IMR-90 (cell line): ENCODE measurements around the gene TM4SF4. TPM values are rescaled to one million over a fixed set of nuclear protein-coding genes. Genes with fewer than 3 reads are reported as not detected.

Source experiments
- ATAC-seq: fragments of 200-7000 bp; cut with Tn5 transposase; 2 replicates; pipeline ENCODE4 v1.9.1; 2020; ENCODE audit warnings: low read depth, mild to moderate bottlenecking, moderate library complexity
- BruUV-seq: library from RNA; stranded (reverse); fragments of 400-500 nt; replicated peaks from 2 replicates; lab custom pipeline; 2021; lab: Mats Ljungman, UMichigan
- CTCF ChIA-PET: fragments of 300-600 bp; formaldehyde crosslinking; extraction: SDS; loops from one replicate; lab custom pipeline; 2021; ENCODE audit warnings: antibody characterized with exemption; lab: Yijun Ruan, JAX
- POLR2A ChIA-PET: fragments of 300-600 bp; sonication (Branson Sonifier 250); formaldehyde crosslinking; loops from one replicate; lab custom pipeline; 2022; ENCODE audit warnings: antibody characterized with exemption; ENCODE audit not compliant: unreplicated experiment; lab: Charles Lee
- DNase-seq: peaks from one replicate; pipeline ENCODE4 v3.0.0; 2013
- H2AFZ ChIP-seq: replicated peaks from 2 replicates; pipeline ENCODE3; 2013; ENCODE audit warnings: low read length, mild to moderate bottlenecking; ENCODE audit not compliant: poor library complexity
- H2AK5ac ChIP-seq: 2 replicates; pipeline ENCODE4 v1.6.1; 2013; ENCODE audit warnings: low read depth, low read length, inconsistent platforms
- H2AK9ac ChIP-seq: replicated peaks from 2 replicates; pipeline ENCODE3; 2013; ENCODE audit warnings: mild to moderate bottlenecking, low read depth, low read length, moderate library complexity; ENCODE audit not compliant: poor library complexity
- H2BK120ac ChIP-seq: 2 replicates; pipeline ENCODE4 v1.6.1; 2013; ENCODE audit warnings: low read depth, low read length, inconsistent platforms
- H2BK15ac ChIP-seq: 3 replicates; pipeline ENCODE4 v1.6.1; 2013; ENCODE audit warnings: low read depth, low read length, inconsistent platforms
- H2BK20ac ChIP-seq: 2 replicates; pipeline ENCODE4 v1.6.1; 2013; ENCODE audit warnings: low read depth, mild to moderate bottlenecking, inconsistent platforms, low read length, moderate library complexity
- H2BK5ac ChIP-seq: 2 replicates; pipeline ENCODE4 v1.6.1; 2013; ENCODE audit warnings: mild to moderate bottlenecking, low read depth, low read length, inconsistent platforms; ENCODE audit not compliant: poor library complexity, severe bottlenecking
- H3K14ac ChIP-seq: replicated peaks from 2 replicates; pipeline ENCODE4 v1.6.1; 2013; ENCODE audit warnings: low read depth, low read length, inconsistent platforms
- H3K18ac ChIP-seq: 2 replicates; pipeline ENCODE4 v1.6.1; 2013; ENCODE audit warnings: low read depth, low read length, control low read depth
- H3K23ac ChIP-seq: 2 replicates; pipeline ENCODE4 v1.6.1; 2013; ENCODE audit warnings: low read depth, low read length, inconsistent platforms
- H3K27ac ChIP-seq: 2 replicates; pipeline ENCODE4 v1.5.1; 2013; ENCODE audit warnings: mild to moderate bottlenecking, control low read depth, low read length; ENCODE audit not compliant: insufficient read depth
- H3K27me3 ChIP-seq: 2 replicates; pipeline ENCODE4 v1.6.1; 2013; ENCODE audit warnings: low read length; ENCODE audit not compliant: control insufficient read depth, insufficient read depth
- H3K36me3 ChIP-seq: 2 replicates; pipeline ENCODE4 v1.6.1; 2013; ENCODE audit warnings: low read length, mixed read lengths; ENCODE audit not compliant: control insufficient read depth, insufficient read depth
- H3K4ac ChIP-seq: 2 replicates; pipeline ENCODE4 v1.6.1; 2013; ENCODE audit warnings: low read depth, low read length, inconsistent platforms
- H3K4me1 ChIP-seq: 2 replicates; pipeline ENCODE4 v1.6.1; 2013; ENCODE audit warnings: low read length, mixed read lengths; ENCODE audit not compliant: control insufficient read depth, insufficient read depth
- H3K4me2 ChIP-seq: 2 replicates; pipeline ENCODE4 v1.6.1; 2013; ENCODE audit warnings: low read depth, mild to moderate bottlenecking, control low read depth, low read length, moderate library complexity
- H3K4me3 ChIP-seq: 2 replicates; pipeline ENCODE4 v1.5.1; 2013; ENCODE audit warnings: low read depth, mild to moderate bottlenecking, control low read depth, low read length, moderate library complexity; ENCODE audit not compliant: insufficient read depth
- H3K56ac ChIP-seq: 2 replicates; pipeline ENCODE4 v1.6.1; 2013; ENCODE audit warnings: low read length, inconsistent platforms; ENCODE audit not compliant: insufficient read depth; ENCODE audit errors: extremely low read depth
- H3K79me1 ChIP-seq, 2 experiments: 2 replicates each; pipeline ENCODE4 v1.6.1; 2013; ENCODE audit warnings: low read length in 2 of 2, inconsistent platforms in 1 of 2, low read depth in 1 of 2
- H3K9ac ChIP-seq: 2 replicates; pipeline ENCODE4 v1.6.1; 2013; ENCODE audit warnings: low read depth, low read length, control low read depth
- H3K9me1 ChIP-seq: 2 replicates; pipeline ENCODE4 v1.6.1; 2013; ENCODE audit warnings: low read length, inconsistent platforms; ENCODE audit not compliant: insufficient read depth
- H3K9me3 ChIP-seq: 2 replicates; pipeline ENCODE4 v1.6.1; 2013; ENCODE audit warnings: low read length; ENCODE audit not compliant: control insufficient read depth, insufficient read depth
- H4K20me1 ChIP-seq: 2 replicates; pipeline ENCODE4 v1.6.1; 2013; ENCODE audit warnings: low read length, inconsistent platforms; ENCODE audit not compliant: insufficient read depth
- H4K5ac ChIP-seq: 2 replicates; pipeline ENCODE4 v1.6.1; 2013; ENCODE audit warnings: mild to moderate bottlenecking, low read depth, low read length, control low read depth
- H4K8ac ChIP-seq, 2 experiments: 2 replicates each; pipeline ENCODE4 v1.6.1; 2013; ENCODE audit warnings: low read depth in 2 of 2, low read length in 2 of 2, control low read depth in 1 of 2, inconsistent platforms in 1 of 2
- H4K91ac ChIP-seq: 2 replicates; pipeline ENCODE4 v1.6.1; 2013; ENCODE audit warnings: low read depth, low read length, inconsistent platforms; ENCODE audit not compliant: insufficient read depth
- BHLHE40 ChIP-seq: fragments of 150-350 bp; IDR thresholded peaks from 2 replicates; pipeline ENCODE4 v1.6.1; 2016; ENCODE audit warnings: mild to moderate bottlenecking, low read depth, low read length
- CEBPB ChIP-seq: IDR thresholded peaks from 2 replicates; pipeline ENCODE4 v1.6.1; 2012; ENCODE audit warnings: low read depth, low read length, improper control_type of control experiment
- ELK1 ChIP-seq: fragments of 150-350 bp; IDR thresholded peaks from 2 replicates; pipeline ENCODE4 v1.6.1; 2016; ENCODE audit warnings: low read depth, mild to moderate bottlenecking, low read length, moderate library complexity, borderline replicate concordance
- FOS ChIP-seq: fragments of 150-350 bp; IDR thresholded peaks from 2 replicates; pipeline ENCODE4 v1.6.1; 2016; ENCODE audit warnings: low read depth, low read length
- MAFK ChIP-seq: IDR thresholded peaks from 2 replicates; pipeline ENCODE4 v1.6.1; 2012; ENCODE audit warnings: low read depth, low read length, improper control_type of control experiment
- MAZ ChIP-seq: IDR thresholded peaks from 2 replicates; pipeline ENCODE4 v1.6.1; 2012; ENCODE audit warnings: low read depth, mild to moderate bottlenecking, low read length, improper control_type of control experiment, moderate library complexity, borderline replicate concordance
- NFE2L2 ChIP-seq: fragments of 150-350 bp; IDR thresholded peaks from 2 replicates; pipeline ENCODE4 v1.6.1; 2016; ENCODE audit warnings: low read depth, mild to moderate bottlenecking, low read length
- POLR2A ChIP-seq: IDR thresholded peaks from 2 replicates; pipeline ENCODE4 v1.6.1; 2012; ENCODE audit warnings: mild to moderate bottlenecking, low read depth, low read length
- RAD21 ChIP-seq: IDR thresholded peaks from 2 replicates; pipeline ENCODE4 v1.6.1; 2012; ENCODE audit warnings: low read length, improper control_type of control experiment
- RFX5 ChIP-seq: IDR thresholded peaks from 2 replicates; pipeline ENCODE4 v1.8.0; 2012; ENCODE audit warnings: low read depth, mild to moderate bottlenecking, low read length, moderate library complexity
- SMC3 ChIP-seq: fragments of 150-350 bp; IDR thresholded peaks from 2 replicates; pipeline ENCODE4 v1.6.1; 2016; ENCODE audit warnings: low read depth, mild to moderate bottlenecking, antibody characterized with exemption, low read length, moderate library complexity
- USF2 ChIP-seq: fragments of 150-350 bp; IDR thresholded peaks from 2 replicates; pipeline ENCODE4 v1.6.1; 2017; ENCODE audit warnings: mild to moderate bottlenecking, antibody characterized with exemption, low read length, low read depth
- WGBS, 2 experiments: methylation state at CpG; one replicate each; pipeline versions ENCODE4 v1.1.5 to v1.1.7; 2013; ENCODE audit warnings: missing lambda C conversion rate in 2 of 2; ENCODE audit not compliant: insufficient read length in 1 of 2; ENCODE audit errors: extremely low coverage in 2 of 2; 5-methylcytosine and 5-hydroxymethylcytosine counted together
- dilution Hi-C: fragments of 300-500 bp; cut with HindIII; formaldehyde crosslinking; loops from one replicate; pipeline ENCODE4 v1.14.3; 2018; ENCODE audit warnings: low sequenced_read_pairs; ENCODE audit not compliant: unreplicated experiment
- in situ Hi-C: fragments of 300-500 bp; cut with MboI; formaldehyde crosslinking; loops from 3 replicates; pipeline ENCODE4 v1.14.3; 2019; ENCODE audit warnings: low sequenced_read_pairs, inconsistent platforms, mixed read lengths
- intact Hi-C: fragments of 100-400 bp; cut with micrococcal nuclease; formaldehyde crosslinking; loops from 2 replicates; pipeline ENCODE4 v1.10.0; 2022
- polyA plus RNA-seq, 3 experiments: library from polyadenylated mRNA; depleted of rRNA; stranded (reverse); fragments of >200 nt; gene quantifications; 2 replicates each; pipeline ENCODE4 v1.2.3, GENCODE V29; 2012; ENCODE audit warnings: low replicate concordance in 1 of 3
- total RNA-seq: library from RNA; depleted of rRNA; stranded (reverse); fragments of >200 nt; gene quantifications from 2 replicates; pipeline ENCODE4 v1.2.3, GENCODE V29; 2012
- TF ChIP-seq, protein P1 (sequence below): conservative IDR thresholded peaks from 2 replicates; pipeline ENCODE4 v1.5.1; 2012; ENCODE audit warnings: mild to moderate bottlenecking, low read depth, low read length, improper control_type of control experiment

The TM4SF4 gene
- total and polyA plus RNA-seq, 2 of the 4 experiments (the other 2 are of a cell fraction): 0.60 to 1.6 TPM

DNA sequence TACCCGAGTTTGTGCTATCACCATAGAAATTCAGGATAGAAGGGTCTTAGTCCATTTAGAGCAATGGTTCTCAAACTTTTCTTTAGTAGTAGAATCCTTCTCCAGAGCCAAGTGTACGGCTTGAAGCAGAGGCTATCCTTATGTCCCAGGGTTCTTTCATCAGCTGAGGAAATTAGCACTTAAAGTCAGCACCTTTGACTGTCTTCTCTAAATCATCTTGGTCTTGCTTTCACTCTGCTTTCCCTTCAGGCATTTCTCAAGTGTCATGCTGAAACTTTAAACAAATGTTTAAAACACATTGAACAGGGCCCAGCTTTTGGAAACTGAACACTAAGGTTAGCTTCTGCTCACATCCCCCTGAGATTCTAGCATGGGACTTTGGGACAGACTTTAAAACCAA is 78.2 kb downstream of the TM4SF4 start:
- WGBS, 2 experiments: no CpG with 5 or more reads among the region's 2 CpGs
- Histone ChIP-seq H3K36me3 (no peaks in the 10 kb centered on the region; the same call in 1 of the 2 replicates), H3K27ac (no peak overlapping the region), H3K4me2 (no peak overlapping the region), H2AK9ac (no peak overlapping the region), H2BK5ac (peak overlapping the region; percentile 6), H3K23ac (peak overlapping the region; percentile 79; the same call in 1 of the 2 replicates), H2AK5ac (peak overlapping the region; percentile 50; the same call in 1 of the 2 replicates), H2BK15ac (0 out of 3 replicates have a peak overlapping the region, but pooled peaks have one; percentile 34), H3K18ac (peak overlapping the region; percentile 42), H3K27me3 (no peaks in the 10 kb centered on the region), H4K91ac (0 out of 2 replicates have a peak overlapping the region, but pooled peaks have one; percentile 5), H3K56ac (no peak overlapping the region), H3K9me1 (peaks cover 15% of the 10 kb centered on the region), H4K8ac (no peak overlapping the region; a peak in 2 of 4 replicates), H3K9ac (no peak overlapping the region), H3K4me3 (no peak overlapping the region), H2BK20ac (no peak overlapping the region; the same call in 1 of the 2 replicates), H2AFZ (no peak overlapping the region), H3K4me1 (peaks cover 25% of the 10 kb centered on the region), H4K5ac (no peak overlapping the region; the same call in 1 of the 2 replicates), H2BK120ac (peak overlapping the region; percentile 47; the same call in 1 of the 2 replicates), H3K14ac (peak overlapping the region; percentile 38; the same call in 1 of the 2 replicates), H3K9me3 (no peaks in the 10 kb centered on the region), H3K4ac (peak overlapping the region; percentile 53; the same call in 1 of the 2 replicates), H3K79me1 (peaks cover 12 to 70% of the 10 kb centered on the region in 2 experiments; a peak in 3 of 4 replicates), H4K20me1 (peaks cover 22% of the 10 kb centered on the region)
- in situ Hi-C loops (no loop called here), intact Hi-C loops (no loop called here), dilution Hi-C loops (no loop called here)
- CTCF ChIA-PET: no interaction called here
- ATAC-seq (no peak), DNase-seq (no peak)
- POLR2A ChIA-PET: no interaction called here
- TF ChIP-seq MAZ: no peak
- TF ChIP-seq RFX5: no peak
- TF ChIP-seq RAD21: no peak
- no peak for TF ChIP-seq USF2
- TF ChIP-seq MAFK: no peak
- TF ChIP-seq SMC3: no peak
- TF ChIP-seq POLR2A: no peak
- TF ChIP-seq BHLHE40: no peak
- TF ChIP-seq CEBPB: no peak
- no peak for TF ChIP-seq ELK1
- no peak for TF ChIP-seq FOS
- TF ChIP-seq NFE2L2: no peak
- TF ChIP-seq, protein P1, sequence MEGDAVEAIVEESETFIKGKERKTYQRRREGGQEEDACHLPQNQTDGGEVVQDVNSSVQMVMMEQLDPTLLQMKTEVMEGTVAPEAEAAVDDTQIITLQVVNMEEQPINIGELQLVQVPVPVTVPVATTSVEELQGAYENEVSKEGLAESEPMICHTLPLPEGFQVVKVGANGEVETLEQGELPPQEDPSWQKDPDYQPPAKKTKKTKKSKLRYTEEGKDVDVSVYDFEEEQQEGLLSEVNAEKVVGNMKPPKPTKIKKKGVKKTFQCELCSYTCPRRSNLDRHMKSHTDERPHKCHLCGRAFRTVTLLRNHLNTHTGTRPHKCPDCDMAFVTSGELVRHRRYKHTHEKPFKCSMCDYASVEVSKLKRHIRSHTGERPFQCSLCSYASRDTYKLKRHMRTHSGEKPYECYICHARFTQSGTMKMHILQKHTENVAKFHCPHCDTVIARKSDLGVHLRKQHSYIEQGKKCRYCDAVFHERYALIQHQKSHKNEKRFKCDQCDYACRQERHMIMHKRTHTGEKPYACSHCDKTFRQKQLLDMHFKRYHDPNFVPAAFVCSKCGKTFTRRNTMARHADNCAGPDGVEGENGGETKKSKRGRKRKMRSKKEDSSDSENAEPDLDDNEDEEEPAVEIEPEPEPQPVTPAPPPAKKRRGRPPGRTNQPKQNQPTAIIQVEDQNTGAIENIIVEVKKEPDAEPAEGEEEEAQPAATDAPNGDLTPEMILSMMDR: no peak
- no TSS peak for BruUV-seq
